Measurements from ENCODE around the gene C3orf18. TPM values are rescaled to one million over a fixed set of nuclear protein-coding genes. Genes with fewer than 3 reads are reported as not detected.
A peak's percentile ranks its signal among the peaks of the same experiment; 100 is the strongest.

C3orf18 gene
- total RNA-seq, 1 donor from 2014 or later = 13.0 TPM

DNA sequence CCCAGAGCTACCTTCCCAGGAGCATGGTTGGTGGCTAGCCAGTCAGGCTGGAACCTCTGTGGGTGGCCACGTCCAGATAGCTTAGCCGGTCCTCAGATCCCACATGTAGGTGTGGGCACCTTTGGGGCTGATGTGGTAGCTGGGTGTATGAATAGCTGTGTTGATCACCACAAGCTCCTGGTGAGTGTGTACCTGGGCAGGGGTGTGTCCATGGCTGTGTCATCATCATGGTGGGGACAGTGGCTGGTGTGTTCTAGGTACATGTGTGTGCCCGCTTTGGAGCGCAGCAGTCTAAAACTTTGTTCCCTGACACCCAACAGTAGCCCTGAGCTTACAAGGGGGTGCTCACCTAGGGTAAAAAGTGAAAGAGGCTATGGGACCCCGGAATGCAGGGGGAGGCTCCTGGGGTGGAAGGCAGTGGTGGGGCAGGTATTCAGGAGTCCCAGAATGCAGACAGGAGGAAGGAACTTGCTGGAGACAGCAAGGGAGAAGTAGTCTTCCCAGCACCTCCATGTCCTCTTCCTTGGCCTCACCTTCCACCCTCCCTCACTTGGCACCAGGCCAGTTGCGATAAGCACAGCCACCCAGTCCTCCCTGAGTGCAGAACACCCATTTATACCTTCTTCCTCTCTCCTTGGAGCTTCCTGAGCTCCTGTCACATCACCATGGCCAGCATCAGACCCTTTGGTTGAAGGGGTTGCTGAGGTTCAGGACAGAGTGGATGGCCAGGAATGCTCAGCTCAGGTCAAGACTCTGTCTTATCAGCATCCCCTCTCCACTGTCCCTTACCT lies 42.8 kb upstream of the C3orf18 start:
- H3K4me3 Mint-ChIP-seq (ENCODE audit: unreplicated experiment) = peak overlapping the region; percentile 82
- H3K9me3 Mint-ChIP-seq (ENCODE audit: unreplicated experiment) = peaks cover 11% of the 10 kb centered on the region
- peaks cover 8% of the 10 kb centered on the region for H3K27me3 Mint-ChIP-seq (ENCODE audit: unreplicated experiment)
- no peak overlapping the region for H3K27ac Mint-ChIP-seq (ENCODE audit: unreplicated experiment)
- DNase-seq = no peak
- no peaks in the 10 kb centered on the region for H3K36me3 Mint-ChIP-seq (ENCODE audit: unreplicated experiment)
- TF ChIP-seq, protein P1, sequence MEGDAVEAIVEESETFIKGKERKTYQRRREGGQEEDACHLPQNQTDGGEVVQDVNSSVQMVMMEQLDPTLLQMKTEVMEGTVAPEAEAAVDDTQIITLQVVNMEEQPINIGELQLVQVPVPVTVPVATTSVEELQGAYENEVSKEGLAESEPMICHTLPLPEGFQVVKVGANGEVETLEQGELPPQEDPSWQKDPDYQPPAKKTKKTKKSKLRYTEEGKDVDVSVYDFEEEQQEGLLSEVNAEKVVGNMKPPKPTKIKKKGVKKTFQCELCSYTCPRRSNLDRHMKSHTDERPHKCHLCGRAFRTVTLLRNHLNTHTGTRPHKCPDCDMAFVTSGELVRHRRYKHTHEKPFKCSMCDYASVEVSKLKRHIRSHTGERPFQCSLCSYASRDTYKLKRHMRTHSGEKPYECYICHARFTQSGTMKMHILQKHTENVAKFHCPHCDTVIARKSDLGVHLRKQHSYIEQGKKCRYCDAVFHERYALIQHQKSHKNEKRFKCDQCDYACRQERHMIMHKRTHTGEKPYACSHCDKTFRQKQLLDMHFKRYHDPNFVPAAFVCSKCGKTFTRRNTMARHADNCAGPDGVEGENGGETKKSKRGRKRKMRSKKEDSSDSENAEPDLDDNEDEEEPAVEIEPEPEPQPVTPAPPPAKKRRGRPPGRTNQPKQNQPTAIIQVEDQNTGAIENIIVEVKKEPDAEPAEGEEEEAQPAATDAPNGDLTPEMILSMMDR (IDR thresholded peaks at IDR 0.05; ENCODE audit: partially characterized antibody, unreplicated experiment) = no peak
- H3K4me1 Mint-ChIP-seq (ENCODE audit: low read depth, unreplicated experiment) = peaks cover 12% of the 10 kb centered on the region

DNA sequence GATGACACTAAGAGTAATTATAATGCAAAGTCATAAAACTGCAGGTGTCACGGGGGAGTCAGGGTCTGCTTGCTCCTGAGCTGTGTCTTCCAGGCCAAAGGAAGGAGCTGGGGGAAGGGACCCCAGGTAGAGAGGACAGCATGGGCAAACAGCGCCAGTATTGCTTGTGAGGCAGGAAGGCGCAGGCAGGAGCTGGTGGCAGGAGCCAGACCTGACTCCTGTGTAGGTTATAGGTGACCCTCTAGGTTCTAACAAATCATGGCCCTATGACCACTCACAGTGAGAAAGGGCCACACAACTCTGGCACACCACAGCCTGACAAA lies 42.2 kb upstream of the C3orf18 start:
- Mint-ChIP-seq H3K27ac (ENCODE audit: unreplicated experiment) (no peak overlapping the region), H3K4me1 (ENCODE audit: low read depth, unreplicated experiment) (peaks cover 11% of the 10 kb centered on the region), H3K27me3 (ENCODE audit: unreplicated experiment) (peaks cover 8% of the 10 kb centered on the region), H3K36me3 (ENCODE audit: unreplicated experiment) (no peaks in the 10 kb centered on the region), H3K4me3 (ENCODE audit: unreplicated experiment) (no peak overlapping the region), H3K9me3 (ENCODE audit: unreplicated experiment) (peaks cover 11% of the 10 kb centered on the region)
- TF ChIP-seq, protein P1 (IDR thresholded peaks at IDR 0.05; ENCODE audit: partially characterized antibody, unreplicated experiment) = no peak
- no peak for DNase-seq

DNA sequence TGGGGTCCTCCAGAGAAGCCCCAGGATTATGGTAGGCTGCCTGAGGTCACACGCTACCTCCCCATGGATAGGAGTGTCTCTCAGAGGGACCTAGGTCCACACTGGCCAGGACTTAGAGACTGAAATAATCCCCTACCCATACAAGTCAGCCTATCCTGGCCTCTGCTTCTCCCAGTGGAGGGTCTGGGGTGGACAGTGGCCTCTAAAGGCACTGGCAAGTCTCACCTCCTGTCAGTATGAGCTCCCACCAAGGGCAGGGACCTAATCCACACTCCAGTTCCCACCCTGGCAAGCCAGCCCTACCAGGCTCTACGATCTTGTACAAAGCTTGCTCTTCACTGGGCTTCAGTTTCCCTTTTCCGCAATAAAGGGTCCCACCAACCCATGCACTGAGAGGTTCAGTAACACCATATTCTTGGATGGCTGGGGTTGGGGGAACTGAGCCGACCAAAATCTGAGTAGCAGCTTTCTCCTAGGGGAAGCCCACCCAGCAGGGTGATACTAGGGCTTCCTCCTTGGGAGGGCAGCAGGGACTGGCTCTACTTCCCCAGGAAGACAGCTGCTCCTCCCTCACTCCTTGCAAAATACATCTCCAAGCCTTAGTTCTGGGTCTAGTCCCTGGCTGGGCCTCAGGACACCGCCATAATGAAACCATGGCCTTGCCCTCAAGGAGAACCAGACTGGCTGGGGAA lies 41.7 kb upstream of the C3orf18 start:
- no peaks in the 10 kb centered on the region for H3K36me3 Mint-ChIP-seq (ENCODE audit: unreplicated experiment)
- TF ChIP-seq, protein P1 (IDR thresholded peaks at IDR 0.05; ENCODE audit: partially characterized antibody, unreplicated experiment) = no peak
- H3K9me3 Mint-ChIP-seq (ENCODE audit: unreplicated experiment) = peaks cover 7% of the 10 kb centered on the region
- no peak overlapping the region for H3K27ac Mint-ChIP-seq (ENCODE audit: unreplicated experiment)
- H3K27me3 Mint-ChIP-seq (ENCODE audit: unreplicated experiment) = peaks cover 6% of the 10 kb centered on the region
- no peak overlapping the region for H3K4me3 Mint-ChIP-seq (ENCODE audit: unreplicated experiment)
- peaks cover 9% of the 10 kb centered on the region for H3K4me1 Mint-ChIP-seq (ENCODE audit: low read depth, unreplicated experiment)
- DNase-seq = no peak

DNA sequence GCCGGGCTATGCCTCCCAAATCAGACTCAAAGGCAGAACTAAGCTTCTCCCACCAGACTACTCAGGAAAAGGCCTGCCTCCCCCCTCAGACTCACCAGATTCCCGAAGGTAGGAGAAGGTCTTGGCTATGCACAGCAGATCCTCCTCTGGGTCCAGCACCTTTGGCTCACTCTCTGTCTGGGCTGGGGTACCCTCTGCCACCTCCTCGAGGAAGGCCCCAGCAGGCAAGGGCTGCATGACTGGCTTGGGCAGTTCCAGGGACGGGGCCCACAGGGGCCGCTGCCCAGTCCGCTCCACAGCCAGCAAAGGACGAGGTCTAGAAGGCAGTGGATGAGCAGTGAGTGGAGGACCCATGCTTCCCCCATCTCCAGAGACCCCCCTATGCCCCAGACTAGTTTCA lies 40.7 kb upstream of the C3orf18 start:
- H3K4me3 Mint-ChIP-seq (ENCODE audit: unreplicated experiment) = no peak overlapping the region
- peaks cover 6% of the 10 kb centered on the region for H3K27me3 Mint-ChIP-seq (ENCODE audit: unreplicated experiment)
- H3K9me3 Mint-ChIP-seq (ENCODE audit: unreplicated experiment) = peaks cover 4% of the 10 kb centered on the region
- no peak for DNase-seq
- no peaks in the 10 kb centered on the region for H3K36me3 Mint-ChIP-seq (ENCODE audit: unreplicated experiment)
- H3K4me1 Mint-ChIP-seq (ENCODE audit: low read depth, unreplicated experiment) = peaks cover 7% of the 10 kb centered on the region
- TF ChIP-seq, protein P1 (IDR thresholded peaks at IDR 0.05; ENCODE audit: partially characterized antibody, unreplicated experiment) = no peak
- H3K27ac Mint-ChIP-seq (ENCODE audit: unreplicated experiment) = no peak overlapping the region

Data from glutamatergic neuron (in vitro differentiated cells).